NK-92 (cell line): ENCODE results near the gene LGALS9.

Experiments used
- DNase-seq: peaks from one replicate; lab custom pipeline; 2025; ENCODE audit not compliant: unreplicated experiment; lab: John Stamatoyannopoulos, UW

The LGALS9 gene

DNA sequence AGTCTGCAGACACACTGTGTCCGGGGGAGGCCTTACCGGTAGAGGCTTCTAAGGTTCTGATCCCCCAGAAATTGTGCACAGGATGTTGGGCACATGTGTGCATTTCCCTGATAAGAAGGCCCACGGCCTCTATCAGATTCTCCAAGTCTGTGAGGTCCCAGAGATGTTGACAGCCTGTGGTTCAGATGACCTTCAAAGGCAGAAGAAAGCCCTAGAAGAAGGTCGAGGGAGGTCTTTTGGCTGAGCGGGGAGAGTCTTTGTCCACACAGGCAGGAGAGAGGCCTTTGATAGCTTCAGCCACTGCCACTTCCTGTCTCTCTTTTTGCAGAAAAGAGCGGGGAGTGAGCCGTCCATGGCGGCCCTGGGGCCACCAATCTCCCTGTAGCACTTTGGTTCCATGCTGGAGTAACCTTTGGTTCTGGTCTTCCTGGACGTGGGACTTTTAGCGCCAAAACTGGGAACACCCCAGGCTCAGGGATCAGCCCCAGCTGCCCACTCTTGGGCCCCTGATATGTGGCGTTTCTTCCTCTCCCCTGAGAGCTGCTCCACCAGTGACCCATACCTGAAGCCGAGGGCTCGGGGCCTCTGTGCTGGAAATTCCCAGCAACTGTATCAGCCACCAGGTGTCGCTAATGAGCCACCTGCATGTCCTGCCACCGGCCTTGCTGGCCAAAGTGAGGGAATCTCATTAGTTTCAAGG lies 28.1 kb upstream of the LGALS9 start:
- DNase-seq = no peak

DNA sequence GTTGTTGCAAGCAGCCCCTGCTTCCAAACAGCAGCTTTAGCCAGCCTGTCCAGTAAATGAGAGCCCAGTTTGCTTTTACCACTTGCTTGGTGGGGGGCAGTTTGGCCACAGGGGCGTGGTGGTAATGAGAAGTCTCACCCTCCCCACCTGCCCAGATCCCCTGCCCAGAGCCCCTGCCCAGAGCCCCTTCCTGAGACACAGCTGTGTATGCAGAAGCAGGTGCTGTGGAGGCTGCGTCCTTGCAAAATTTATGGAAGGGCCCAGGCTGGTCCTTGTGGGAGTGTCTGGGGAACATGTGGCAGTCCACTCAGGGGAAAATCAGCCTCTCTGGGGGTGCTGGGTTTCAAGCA lies 27.6 kb upstream of the LGALS9 start:
- no peak for DNase-seq

DNA sequence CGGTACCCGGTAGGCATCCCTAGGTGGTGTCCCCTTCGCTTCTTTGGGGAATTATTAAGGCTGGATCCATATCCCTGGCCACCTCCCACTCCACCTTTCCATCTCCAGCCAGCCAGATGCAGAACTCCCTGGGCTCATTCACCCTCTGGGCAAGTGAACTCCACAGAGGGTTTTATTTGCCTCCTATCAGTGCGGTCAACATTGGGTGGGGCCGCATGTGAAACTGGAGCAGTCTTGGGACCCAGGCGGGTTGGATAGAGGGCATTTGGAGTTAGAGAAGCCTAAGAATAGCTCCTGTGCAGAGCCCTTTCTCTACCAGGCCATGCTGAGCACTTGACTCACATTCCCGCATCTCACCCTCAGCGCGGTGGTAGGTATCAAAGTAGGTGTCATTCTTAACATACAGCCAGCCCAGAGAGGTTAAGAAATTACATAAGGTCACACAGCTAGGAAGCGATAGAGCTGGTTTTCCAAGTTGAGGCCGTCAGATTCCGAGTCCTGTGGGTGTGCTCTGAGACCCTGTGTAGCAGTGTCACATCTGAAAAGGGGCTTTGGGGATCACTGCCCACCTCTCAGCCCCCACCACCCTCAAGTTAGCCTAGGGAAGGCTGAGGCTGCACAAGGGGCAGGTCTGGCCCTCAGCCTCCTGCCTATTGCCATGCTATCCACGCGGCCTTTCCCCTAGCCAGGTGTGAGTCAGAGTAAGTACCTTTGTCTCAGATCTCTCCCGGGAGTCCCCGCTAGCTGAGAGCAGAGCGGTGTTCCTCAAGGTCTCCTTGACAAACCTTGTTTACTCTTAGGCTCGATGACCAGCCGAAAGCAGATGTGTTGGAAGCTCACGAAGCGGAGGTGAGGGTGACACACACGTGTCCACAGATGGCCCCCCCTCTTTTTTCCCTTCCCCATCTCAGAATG lies 26.9 kb upstream of the LGALS9 start:
- DNase-seq = no peak

DNA sequence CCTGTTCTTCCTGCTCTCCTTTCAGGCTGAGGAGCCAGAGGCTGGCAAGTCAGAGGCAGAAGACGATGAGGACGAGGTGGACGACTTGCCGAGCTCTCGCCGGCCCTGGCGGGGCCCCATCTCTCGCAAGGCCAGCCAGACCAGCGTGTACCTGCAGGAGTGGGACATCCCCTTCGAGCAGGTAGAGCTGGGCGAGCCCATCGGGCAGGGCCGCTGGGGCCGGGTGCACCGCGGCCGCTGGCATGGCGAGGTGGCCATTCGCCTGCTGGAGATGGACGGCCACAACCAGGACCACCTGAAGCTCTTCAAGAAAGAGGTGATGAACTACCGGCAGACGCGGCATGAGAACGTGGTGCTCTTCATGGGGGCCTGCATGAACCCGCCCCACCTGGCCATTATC lies 25.6 kb upstream of the LGALS9 start:
- DNase-seq = no peak

DNA sequence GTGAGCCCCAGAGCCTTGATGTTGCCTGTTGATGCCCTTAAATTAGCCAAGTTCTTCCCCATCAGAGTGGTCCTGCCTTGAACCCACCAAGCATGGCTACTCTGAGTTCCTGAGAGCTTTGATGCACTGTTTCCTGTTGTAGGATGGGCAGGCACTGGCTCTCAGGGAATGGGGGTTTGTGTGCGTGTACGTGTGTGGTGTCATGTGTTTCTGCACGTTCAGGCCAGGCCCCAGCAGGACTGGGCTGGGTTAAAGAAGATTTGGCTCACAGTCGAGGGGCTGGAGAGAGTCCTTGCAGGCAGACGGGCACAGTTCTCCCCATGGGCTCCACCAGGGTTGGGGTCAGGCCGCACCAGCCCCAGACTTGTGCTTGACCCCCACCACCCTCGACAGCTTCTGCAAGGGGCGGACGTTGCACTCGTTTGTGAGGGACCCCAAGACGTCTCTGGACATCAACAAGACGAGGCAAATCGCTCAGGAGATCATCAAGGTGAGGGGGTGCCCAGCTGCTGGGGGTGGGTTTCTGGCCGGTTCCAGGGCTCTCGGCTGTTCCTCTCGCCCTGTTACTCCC lies 23.4 kb upstream of the LGALS9 start:
- no peak for DNase-seq

DNA sequence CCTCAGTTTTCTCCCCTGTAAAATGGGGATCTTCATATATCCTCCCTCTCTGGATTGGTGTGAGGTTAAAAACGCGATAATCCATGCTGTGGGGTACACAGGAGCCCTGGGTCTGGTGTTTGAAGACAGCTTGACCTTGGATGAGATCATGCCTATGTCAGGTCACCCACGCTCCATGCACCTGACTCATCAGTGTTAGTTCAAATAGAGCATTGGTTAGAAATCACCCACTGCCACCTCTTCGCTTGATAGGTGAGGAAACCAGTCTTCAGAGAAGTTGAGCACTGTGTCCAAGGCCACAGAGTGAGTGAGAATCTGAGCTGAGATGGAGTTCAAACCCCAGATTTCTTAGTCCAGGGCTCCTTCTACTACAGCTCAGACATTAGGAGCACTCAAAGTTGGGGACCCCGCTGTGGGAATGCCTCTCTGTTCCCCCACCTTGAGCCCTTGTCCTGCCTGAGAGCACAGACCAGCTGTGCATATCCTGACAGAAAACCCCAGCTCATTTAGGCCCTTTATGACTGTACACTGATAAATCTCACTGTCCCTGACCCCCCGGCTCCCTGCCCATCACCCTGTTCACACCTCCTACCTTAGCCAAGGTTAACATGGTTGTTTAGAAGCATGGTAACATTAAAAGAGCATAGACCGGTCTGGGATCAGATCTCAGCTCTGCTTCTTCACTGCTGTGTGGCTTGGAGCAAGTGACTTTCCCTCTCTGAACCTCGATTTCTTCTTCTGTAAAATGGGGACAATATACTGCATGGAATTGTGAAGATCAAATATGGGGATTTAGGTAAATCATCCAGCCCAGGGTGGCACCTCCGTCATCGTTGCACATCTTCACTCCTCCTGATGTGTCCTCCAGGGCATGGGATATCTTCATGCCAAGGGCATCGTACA lies 22.4 kb upstream of the LGALS9 start:
- no peak for DNase-seq

DNA sequence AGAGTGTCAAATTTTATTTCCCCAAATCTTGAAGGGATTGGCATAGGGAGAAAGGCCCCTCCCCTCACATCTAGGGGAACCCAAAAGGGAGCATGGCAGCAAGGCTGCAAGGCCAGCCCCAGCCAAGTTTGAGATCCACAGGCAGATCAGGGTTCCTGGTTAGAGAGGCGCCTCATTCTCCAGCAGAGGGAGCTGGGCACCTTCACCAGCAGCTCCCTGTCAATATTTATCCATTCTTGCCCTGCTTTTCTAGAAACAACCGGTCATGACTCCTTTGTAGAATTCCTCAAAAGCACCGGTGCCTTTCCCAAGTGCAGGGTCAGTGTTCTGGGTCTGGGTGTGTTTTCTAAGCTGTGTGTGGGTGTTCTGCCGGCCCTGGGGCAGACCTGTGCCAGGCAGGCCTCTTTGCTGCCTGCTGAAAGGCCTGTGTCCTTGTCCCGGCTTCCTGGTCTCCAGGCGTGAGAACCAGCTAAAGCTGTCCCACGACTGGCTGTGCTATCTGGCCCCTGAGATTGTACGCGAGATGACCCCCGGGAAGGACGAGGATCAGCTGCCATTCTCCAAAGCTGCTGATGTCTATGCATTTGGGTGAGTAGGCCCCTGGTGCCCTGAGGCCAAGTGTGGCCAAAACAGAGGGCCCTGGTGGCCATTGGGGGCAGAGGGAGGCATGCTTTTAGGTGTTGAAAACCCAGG lies 21.2 kb upstream of the LGALS9 start:
- no peak for DNase-seq

DNA sequence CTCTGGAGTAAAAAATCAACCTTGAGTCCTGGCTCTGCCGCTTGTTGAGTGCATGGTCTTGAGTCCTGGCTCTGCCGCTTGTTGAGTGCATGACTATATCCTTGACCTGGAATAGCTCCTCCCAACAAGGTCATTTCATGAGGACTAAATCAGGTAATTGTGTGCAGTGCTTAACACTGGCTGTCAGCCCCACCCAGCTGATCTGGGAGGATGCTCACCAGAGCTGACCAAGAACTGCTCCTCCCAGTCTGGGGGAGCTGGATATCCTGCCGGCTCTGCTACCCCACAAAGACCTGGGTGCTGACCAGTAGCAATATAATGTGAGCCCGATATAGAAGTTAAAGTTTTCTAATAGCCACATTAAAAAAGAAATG lies 20.7 kb upstream of the LGALS9 start:
- no peak for DNase-seq

DNA sequence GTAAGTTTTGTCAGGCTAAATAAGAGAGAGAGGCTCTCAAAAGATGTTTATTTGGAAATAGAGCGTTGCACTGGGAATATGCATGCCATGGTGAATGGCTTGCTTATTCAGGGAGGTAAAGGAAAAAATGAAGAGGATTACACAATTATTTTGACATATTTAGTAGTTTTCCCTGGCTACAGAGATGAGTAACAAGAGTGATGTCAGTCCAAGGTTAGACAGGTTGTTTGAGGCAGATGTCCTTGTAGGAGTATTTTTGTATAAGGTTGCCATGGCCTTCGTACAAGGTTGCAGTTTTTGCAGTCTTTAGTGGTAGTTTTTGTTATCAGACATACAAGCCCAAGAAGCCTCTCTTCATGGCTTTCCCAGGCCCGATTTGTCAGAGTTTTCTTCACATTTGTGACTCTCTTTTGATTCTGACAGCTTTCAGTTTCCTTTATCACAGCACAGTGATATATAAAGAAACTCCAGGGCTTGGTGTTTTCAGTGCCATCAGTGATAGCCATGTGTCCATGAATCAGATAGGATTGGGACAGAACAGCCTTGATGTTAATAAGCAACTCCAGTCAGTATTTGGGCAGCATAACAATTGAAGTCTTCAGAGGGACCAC lies 18.7 kb upstream of the LGALS9 start:
- no peak for DNase-seq

DNA sequence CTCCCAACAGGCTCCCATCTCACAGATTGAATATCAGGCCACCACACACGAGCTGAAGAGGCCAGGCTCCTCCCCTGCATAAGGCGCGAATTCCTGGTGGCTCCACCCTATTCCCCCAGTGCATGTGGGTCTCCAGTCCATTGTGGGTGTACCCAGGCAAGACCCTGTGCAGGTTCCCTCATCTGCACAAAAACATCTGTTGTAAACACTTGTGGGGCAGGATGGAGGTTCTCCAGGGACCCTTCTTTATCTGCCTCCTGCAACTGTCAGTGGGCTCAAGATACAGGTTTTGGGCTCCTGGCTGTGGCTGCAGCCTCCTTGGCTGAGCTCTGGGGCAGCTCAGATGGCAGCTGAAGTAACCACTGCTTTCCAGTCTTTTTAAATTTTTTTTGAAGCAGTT lies 17.6 kb upstream of the LGALS9 start:
- DNase-seq = no peak

DNA sequence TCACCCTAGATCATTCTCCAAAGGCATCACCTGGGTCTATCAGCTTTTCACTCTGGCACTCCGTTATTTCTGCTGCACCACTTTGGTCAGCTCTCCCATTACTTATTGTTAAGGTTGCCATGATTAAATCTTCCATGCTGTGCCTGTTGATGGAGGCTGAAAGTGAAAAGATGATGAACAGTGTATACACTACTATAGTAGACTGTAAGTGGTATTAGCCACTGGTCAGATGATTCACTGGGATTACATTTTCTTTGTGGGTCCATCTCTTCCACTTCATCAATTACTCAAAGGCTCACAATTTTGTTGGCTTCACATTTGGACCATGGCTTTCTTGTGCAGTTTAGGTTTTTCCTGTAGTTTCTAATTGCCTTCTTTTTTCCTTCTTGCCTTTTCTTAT lies 15.9 kb upstream of the LGALS9 start:
- no peak for DNase-seq

DNA sequence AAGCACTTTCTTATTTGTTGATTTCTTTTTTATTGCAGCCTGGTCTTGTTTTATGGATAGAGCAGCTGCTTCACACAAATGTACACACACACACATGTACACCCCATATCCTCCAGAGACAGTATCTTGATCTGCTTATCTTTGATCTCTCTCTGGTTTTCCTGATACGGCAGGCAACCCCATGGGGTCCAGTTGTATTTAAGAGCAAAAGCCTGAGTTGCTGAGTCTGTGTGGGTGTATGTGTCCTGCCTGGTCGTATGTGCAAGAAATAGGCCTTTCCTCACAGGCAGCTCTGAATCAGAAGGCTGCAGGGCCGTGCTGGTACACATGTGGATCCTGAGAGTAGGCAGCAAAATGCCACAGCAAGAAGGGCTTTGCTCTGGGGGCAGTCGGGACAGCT lies 14.6 kb upstream of the LGALS9 start:
- no peak for DNase-seq

DNA sequence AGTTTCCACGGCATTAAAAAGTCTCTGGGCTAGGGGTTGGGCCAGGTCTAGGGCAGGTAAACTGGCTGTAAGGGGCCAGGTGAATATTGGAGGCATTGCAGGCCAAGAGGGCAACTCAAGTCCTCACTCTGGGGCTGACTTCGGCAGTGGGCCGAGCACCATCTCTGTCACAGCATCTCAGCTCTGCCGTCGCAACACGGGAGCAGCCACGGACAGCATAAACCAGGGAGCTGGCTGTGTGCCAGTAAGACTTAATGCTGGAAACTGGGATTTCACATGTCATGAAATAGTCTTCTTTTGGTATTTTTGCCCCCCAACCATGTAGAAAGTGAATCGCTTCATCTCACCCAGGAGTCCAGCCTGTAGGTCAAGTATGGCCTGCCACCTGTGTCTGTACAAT lies 12.6 kb upstream of the LGALS9 start:
- no peak for DNase-seq

DNA sequence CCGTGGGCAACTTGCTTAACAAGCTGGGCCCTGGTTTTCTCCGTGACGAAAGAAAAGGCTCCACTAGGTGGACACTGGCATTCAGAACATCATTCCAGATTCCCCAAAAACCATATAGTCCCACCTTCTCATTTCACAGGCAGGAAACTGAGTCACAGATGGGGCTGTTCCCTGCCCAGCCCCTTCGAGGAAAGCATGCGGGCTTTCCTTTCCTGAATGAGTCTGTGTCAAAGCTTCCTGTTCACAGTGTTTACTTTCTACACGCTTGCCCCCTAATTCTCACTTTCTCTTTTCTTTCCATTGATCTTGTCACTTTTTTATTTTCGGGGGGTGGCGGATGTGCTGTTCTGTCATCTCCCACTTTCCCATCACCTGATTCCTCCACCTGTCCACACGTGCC lies 10.3 kb upstream of the LGALS9 start:
- no peak for DNase-seq

DNA sequence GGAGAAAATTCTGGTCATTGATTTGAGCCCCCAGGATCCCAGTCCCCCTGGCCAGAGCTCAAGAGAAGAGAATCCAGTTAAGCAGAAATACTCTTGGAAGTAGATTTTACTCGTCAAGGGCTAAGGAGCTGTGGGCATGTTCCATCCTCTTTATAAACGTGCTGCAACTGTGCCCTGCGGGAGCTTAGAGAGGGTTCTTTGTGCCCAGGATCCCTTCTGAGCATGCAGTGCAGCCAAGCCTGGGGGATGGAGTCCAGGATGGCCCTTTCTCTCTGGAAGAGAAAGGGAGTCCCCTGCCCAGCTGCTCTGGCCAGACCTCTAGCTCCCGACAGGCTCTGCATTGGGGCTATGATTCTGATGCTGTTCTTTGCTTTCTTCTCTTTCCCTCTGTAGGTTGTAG lies 9.5 kb upstream of the LGALS9 start:
- no peak for DNase-seq

DNA sequence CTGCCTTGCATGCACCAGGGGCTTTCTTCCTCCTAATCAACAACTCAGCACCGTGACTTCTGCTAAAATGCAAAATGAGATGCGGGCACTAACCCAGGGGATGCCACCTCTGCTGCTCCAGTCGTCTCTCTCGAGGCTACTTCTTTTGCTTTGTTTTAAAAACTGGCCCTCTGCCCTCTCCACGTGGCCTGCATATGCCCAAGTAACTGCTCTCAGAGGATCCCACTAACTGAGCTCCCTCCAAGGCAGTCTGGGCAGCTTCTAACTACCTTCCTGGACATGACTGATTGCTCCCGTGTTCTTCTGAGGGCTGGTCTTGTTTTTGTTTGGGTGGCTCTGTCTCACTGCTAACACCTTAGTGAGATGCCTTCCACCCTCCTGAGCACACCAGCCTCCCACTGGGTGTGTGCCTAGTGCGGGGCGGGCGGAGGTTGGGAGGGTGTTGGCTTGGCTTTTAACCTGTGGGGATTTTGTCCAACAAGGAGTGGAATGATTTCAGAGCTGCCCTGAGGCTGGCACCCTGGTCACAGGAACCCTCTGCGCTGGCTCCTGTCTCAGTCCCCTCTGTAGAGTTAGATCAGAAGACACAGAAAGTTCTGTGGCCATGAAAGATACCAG lies 8.9 kb upstream of the LGALS9 start:
- DNase-seq = no peak

DNA sequence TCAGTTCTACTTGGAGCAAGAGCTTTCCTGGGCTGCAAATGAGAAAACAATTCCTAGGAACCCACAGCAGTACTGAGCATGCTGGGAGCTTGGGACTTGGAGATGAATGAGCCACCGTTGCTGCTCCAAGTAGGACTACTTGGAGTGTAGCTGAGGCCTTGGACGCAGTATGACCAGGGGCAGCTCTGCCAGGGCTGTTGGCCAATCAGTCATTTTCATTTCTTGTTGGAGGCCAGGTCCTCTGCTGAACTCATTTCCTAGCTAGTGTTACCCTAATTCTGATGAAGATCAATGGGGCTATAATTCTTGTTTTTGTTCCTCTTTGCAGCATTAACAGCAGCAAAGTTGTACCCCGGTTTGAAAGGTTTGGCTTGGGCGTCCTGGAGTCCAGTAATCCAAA lies 8.0 kb upstream of the LGALS9 start:
- DNase-seq = no peak

DNA sequence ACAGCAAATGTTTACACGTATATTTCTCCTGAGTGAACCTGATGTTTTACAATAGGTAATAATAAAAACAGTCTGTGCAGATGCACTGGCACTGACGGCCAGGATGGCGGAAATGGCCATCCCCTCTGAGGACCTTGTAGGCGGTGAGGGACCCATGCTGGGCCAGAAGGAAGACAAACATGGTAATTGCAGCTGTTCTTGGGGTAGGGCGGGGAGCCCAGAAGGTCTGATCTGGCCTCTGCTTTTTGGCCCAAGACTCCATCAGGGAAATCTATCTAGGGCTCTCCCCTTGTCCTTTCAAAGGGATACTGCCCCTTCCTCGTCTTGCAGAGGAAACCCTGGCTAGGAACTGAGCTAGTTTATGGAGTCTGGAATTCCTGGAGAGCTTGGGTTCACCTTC lies 7.4 kb upstream of the LGALS9 start:
- DNase-seq = no peak

DNA sequence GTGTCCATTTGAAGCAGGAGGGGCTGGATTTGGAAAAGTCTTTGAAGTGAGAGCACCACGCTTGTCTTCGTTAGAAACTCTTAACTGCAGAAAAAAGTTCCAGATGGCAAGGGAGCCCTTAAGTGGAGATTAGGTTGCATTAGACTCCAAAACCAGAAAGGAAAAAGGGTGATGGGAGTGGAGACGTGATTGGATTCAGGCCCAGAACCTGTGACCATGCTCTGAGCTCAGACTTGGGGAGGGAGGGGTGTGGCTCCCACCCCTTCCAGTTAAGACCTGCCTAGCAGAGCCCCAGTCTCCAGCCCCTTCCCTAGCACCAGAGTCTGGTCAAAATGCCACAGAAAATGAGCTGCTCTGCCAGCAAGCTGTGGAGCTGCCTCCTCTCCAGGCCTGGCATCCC lies 6.4 kb upstream of the LGALS9 start:
- DNase-seq = no peak

DNA sequence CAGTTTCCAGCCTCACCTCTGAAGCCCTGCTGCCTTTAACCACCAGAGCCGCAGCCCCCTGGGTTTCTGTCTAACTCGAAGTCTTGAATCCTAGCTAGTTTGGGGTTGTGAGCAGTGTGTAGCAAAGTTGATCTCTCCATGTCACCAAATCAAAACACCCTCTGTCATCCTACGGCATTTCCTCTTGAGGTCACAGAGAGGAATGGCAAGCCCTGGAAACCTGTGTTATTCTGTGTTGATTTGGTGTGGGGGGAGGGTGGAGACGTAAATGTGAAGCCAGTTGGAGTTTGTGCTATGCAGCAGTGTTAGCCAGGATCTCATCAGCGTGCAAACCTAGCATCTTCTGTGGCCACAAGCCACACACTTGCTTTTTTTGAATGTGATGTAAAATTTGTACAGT lies 5.1 kb upstream of the LGALS9 start:
- no peak for DNase-seq
